T-cell (primary cell): ENCODE measurements around the gene FBXL14. TPM values are rescaled to one million over a fixed set of nuclear protein-coding genes. Genes with fewer than 3 reads are reported as not detected.

Experiments
- ATAC-seq, 4 experiments: fragments of 200-7000 bp in 3 of 4; fragments of 150-1000 bp in 1 of 4; cut with Tn5 transposase; replicated peaks in 1 of 4; 1 replicate in 3 of 4; 2 replicates in 1 of 4; pipeline ENCODE4 v1.10.0; 2021; ENCODE audit warnings: moderate library complexity in 3 of 4, mild to moderate bottlenecking in 2 of 4, moderate number of reproducible peaks in 1 of 4
- CTCF ChIA-PET, 2 donors: fragments of 300-600 bp; sonication (Branson Sonifier 250); formaldehyde crosslinking; loops; one replicate each; lab custom pipeline; 2022; ENCODE audit warnings: antibody characterized with exemption in 2 of 2; lab: Charles Lee
- POLR2A ChIA-PET, 2 donors: fragments of 300-600 bp; sonication (Branson Sonifier 250); formaldehyde crosslinking; loops; one replicate each; lab custom pipeline; 2022; ENCODE audit warnings: antibody characterized with exemption in 2 of 2; lab: Charles Lee
- DNase-seq, 35 experiments: peaks; one replicate each; pipeline versions ENCODE4 v3.0.0 to v3.0.0-alpha.2; 2013 to 2023
- H3K27ac ChIP-seq: one replicate; pipeline ENCODE4 v1.5.1; 2013; ENCODE audit warnings: low read length
- H3K27me3 ChIP-seq, 2 experiments: replicated peaks in 1 of 2; 1 replicate in 1 of 2; 2 replicates in 1 of 2; pipeline versions ENCODE4 v1.6.1 to v1.7.0; 2013; ENCODE audit warnings: low read length in 1 of 2, mixed read lengths in 1 of 2; ENCODE audit not compliant: control insufficient read depth in 2 of 2, insufficient read depth in 2 of 2; ENCODE audit errors: extremely low read depth in 1 of 2
- H3K36me3 ChIP-seq, 2 donors: 1 replicate in 1 of 2; 2 replicates in 1 of 2; pipeline versions ENCODE4 v1.6.1 to v1.7.0; 2013; ENCODE audit warnings: low read length in 1 of 2; ENCODE audit not compliant: control insufficient read depth in 2 of 2, insufficient read depth in 1 of 2; ENCODE audit errors: extremely low read depth in 1 of 2
- H3K4me1 ChIP-seq, 2 experiments: 1 replicate in 1 of 2; 2 replicates in 1 of 2; pipeline versions ENCODE4 v1.6.1 to v1.7.0; 2013; ENCODE audit warnings: low read length in 2 of 2, mixed read lengths in 1 of 2; ENCODE audit not compliant: insufficient read depth in 2 of 2, control insufficient read depth in 1 of 2; ENCODE audit errors: extremely low read depth in 1 of 2
- H3K4me3 ChIP-seq, 2 donors: 1 replicate in 1 of 2; 2 replicates in 1 of 2; pipeline versions ENCODE4 v1.5.1 to v1.7.0; 2013; ENCODE audit warnings: mild to moderate bottlenecking in 2 of 2, low read length in 1 of 2, moderate library complexity in 1 of 2; ENCODE audit not compliant: control insufficient read depth in 1 of 2; ENCODE audit errors: extremely low read depth in 1 of 2
- H3K9me3 ChIP-seq: 2 replicates; pipeline ENCODE4 v1.7.0; 2013
- H3K27ac Mint-ChIP-seq, 2 donors: one replicate each; pipeline ENCODE4 v1.8.0; 2020 to 2021; ENCODE audit warnings: mild to moderate bottlenecking in 2 of 2, mixed read lengths in 2 of 2
- H3K27me3 Mint-ChIP-seq, 2 donors: one replicate each; pipeline ENCODE4 v1.8.0; 2021 to 2022; ENCODE audit warnings: mixed read lengths in 2 of 2
- H3K36me3 Mint-ChIP-seq: one replicate; pipeline ENCODE4 v1.8.0; 2021; ENCODE audit warnings: mixed read lengths
- H3K4me1 Mint-ChIP-seq, 3 donors: one replicate each; pipeline ENCODE4 v1.8.0; 2020 to 2022; ENCODE audit warnings: mixed read lengths in 3 of 3, mild to moderate bottlenecking in 1 of 3
- H3K4me3 Mint-ChIP-seq, 3 donors: one replicate each; pipeline ENCODE4 v1.8.0; 2020 to 2022; ENCODE audit warnings: mild to moderate bottlenecking in 3 of 3, mixed read lengths in 3 of 3, moderate library complexity in 3 of 3
- H3K9me3 Mint-ChIP-seq, 3 donors: one replicate each; pipeline ENCODE4 v1.8.0; 2020 to 2022; ENCODE audit warnings: mixed read lengths in 3 of 3
- WGBS: methylation state at CpG from one replicate; pipeline ENCODE4 v1.1.5; 2013; ENCODE audit warnings: missing lambda C conversion rate; ENCODE audit not compliant: insufficient coverage; 5-methylcytosine and 5-hydroxymethylcytosine counted together
- total RNA-seq, 35 experiments: library from RNA in 6 of 35; stranded (reverse) in 6 of 35; fragments of 120-200 nt in 1 of 35; gene quantifications; one replicate each; pipeline versions ENCODE4 v1.2.1 to v1.2.4 and lab custom pipeline; 2013 to 2026

The FBXL14 gene
- total RNA-seq, 5 donors from 2014 or later (not counting 1 experiment from before 2014, with no cell fraction given) = 27.3 to 48.7 (median 42.5) TPM

GRCh38 chr12:1614360-1614759 lies 20.0 kb upstream of the FBXL14 start:
- no peaks in the 10 kb centered on the region for H3K9me3 ChIP-seq
- H3K27me3 ChIP-seq = peaks cover 0 to 10% of the 10 kb centered on the region in 2 experiments
- no peak overlapping the region for H3K4me3 Mint-ChIP-seq
- H3K27me3 Mint-ChIP-seq = peaks cover 3 to 4% of the 10 kb centered on the region in 2 donors
- H3K36me3 Mint-ChIP-seq = no peaks in the 10 kb centered on the region
- CTCF ChIA-PET = interaction anchor here in 1 of 2 donors (0.7 kb wide), 1 partner anchor 501 kb away, joined by 3 read pairs; no protein-coding TSS in a partner anchor
- H3K9me3 Mint-ChIP-seq = no peaks in the 10 kb centered on the region
- H3K36me3 ChIP-seq = no peaks in the 10 kb centered on the region
- H3K27ac ChIP-seq = no peak overlapping the region
- ATAC-seq (no peak), DNase-seq (no peak)
- no peak overlapping the region for H3K4me3 ChIP-seq
- H3K4me1 Mint-ChIP-seq = peaks cover 3 to 11% (median 9%) of the 10 kb centered on the region in 3 donors
- 94% methylated on average over 6 of the region's 6 CpGs for WGBS
- POLR2A ChIA-PET = no interaction called here
- H3K27ac Mint-ChIP-seq = no peak overlapping the region
- no peaks in the 10 kb centered on the region for H3K4me1 ChIP-seq

GRCh38 chr12:1613860-1614259 lies 19.5 kb upstream of the FBXL14 start:
- no CpG with 5 or more reads among the region's 4 CpGs for WGBS
- Histone ChIP-seq H3K4me1 (no peaks in the 10 kb centered on the region), H3K27me3 (peaks cover 0 to 10% of the 10 kb centered on the region in 2 experiments), H3K9me3 (no peaks in the 10 kb centered on the region), H3K27ac (no peak overlapping the region), H3K36me3 (no peaks in the 10 kb centered on the region), H3K4me3 (no peak overlapping the region)
- Mint-ChIP-seq H3K9me3 (no peaks in the 10 kb centered on the region), H3K27ac (no peak overlapping the region), H3K36me3 (no peaks in the 10 kb centered on the region), H3K4me1 (peaks cover 3 to 11% (median 9%) of the 10 kb centered on the region in 3 donors), H3K27me3 (peaks cover 0 to 4% of the 10 kb centered on the region in 2 donors), H3K4me3 (no peak overlapping the region)
- DNase-seq (no peak), ATAC-seq (no peak)
- ChIA-PET POLR2A (no interaction called here), CTCF (interaction anchor here in 1 of 2 donors (0.9 kb wide), 1 partner anchor 31 kb away, joined by 5 read pairs; no protein-coding TSS in a partner anchor)

DNA sequence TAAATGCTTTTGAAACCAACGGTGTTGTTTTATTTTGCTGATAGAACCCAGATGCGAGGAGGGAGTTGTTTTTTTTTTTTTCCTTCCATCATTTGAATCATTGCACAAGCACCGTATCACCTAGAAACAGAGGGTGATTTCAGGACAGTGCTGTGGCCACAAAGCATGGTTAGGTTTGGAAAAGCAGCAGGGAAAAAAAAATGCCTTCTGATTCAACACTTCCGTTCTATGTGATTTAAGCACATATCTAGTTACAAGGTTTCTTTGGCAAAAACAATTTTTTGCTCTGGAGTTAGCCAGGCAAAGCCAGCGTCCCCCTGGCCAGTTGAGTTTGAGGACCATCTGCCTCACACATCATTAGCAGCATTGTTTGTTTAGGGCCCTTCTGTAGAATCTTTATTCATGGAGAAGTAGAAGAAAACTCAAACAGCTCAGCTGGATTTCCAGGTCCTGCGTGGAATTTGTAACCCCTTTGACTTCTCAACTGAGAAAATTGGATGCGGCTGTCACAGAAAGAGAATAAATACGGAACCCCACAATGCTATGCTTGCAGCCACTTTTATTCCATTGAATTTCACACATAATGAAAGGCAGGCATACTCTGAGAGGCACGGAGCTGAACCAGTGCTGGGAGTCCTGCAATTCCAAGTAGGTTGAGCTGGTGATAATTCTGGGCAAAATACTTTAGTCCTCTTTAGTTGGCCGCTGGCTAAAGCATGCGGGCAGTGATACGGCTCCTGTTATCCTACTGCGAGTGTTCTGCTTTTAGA lies 17.6 kb upstream of the FBXL14 start:
- CTCF ChIA-PET = interaction anchor here (0.5 to 1.3 kb wide), 3 partner anchors 9 to 493 kb away, joined by 3 to 4 read pairs (median 3); no protein-coding TSS in a partner anchor

DNA sequence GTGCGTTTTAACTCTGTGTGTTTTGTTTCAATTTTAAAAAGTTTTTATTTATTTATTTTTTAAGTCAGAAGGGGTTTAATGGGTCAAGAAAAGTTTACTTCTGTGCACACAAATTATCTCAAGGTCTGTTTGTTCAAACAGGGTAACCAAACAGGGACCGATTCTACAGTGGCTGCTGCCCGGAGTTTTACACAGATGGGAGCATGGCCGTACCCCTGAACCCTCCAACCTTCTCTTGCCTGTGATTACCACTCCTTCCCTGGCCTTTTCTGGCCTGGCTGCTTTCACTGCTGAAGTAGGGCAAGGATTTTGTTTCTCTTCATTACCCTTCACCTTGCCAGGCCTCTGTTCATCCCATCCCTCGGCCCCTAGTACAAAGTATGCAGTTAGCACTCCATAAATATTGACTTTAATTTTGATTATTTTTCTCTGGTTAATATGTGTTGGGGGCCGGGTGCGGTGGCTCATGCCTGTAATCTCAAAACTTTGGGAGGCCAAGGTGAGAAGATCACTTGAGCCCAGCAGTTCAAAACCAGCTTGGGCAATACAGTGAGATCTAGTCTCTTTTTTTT lies 15.8 kb upstream of the FBXL14 start:
- no peaks in the 10 kb centered on the region for H3K36me3 Mint-ChIP-seq
- POLR2A ChIA-PET = no interaction called here
- no peak overlapping the region for H3K27ac Mint-ChIP-seq

More for the DNA sequence above, 17.6 kb upstream of the FBXL14 start:
- no peak overlapping the region for H3K4me3 Mint-ChIP-seq
- Histone ChIP-seq H3K36me3 (no peaks in the 10 kb centered on the region), H3K27me3 (peaks cover 0 to 10% of the 10 kb centered on the region in 2 experiments), H3K27ac (no peak overlapping the region), H3K4me1 (no peaks in the 10 kb centered on the region), H3K9me3 (no peaks in the 10 kb centered on the region), H3K4me3 (no peak overlapping the region)
- no peaks in the 10 kb centered on the region for H3K9me3 Mint-ChIP-seq
- 86% methylated on average over 4 of the region's 13 CpGs for WGBS
- H3K27me3 Mint-ChIP-seq = peaks cover 0 to 4% of the 10 kb centered on the region in 2 donors
- DNase-seq = no peak
- no peaks in the 10 kb centered on the region for H3K36me3 Mint-ChIP-seq
- POLR2A ChIA-PET = interaction anchor here in 1 of 2 donors (0.7 kb wide), 1 partner anchor 386 kb away, joined by 3 read pairs; no protein-coding TSS in a partner anchor
- no peak for ATAC-seq
- H3K27ac Mint-ChIP-seq = no peak overlapping the region
- peaks cover 3 to 11% (median 8%) of the 10 kb centered on the region in 3 donors for H3K4me1 Mint-ChIP-seq

DNA sequence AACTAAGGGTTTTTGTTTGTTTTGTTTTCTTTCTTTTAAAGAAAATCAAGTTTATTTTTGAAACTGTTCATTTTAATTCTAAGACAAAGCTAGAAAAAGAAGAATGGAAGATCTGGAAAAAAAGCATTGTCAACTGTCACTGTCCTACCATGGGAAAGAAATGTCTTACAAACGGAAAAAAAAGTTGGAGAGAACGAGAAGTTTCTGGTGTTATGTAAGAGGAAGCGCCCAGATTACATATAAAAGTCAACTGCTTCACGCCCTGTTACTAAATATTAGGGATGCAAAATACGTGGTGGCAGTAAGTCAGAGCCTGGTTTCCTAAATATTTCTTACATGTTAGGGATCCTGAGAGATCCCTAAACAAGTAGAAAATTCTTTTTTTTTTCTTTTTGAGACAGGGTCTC lies 14.3 kb upstream of the FBXL14 start:
- Histone ChIP-seq H3K9me3 (no peaks in the 10 kb centered on the region), H3K4me1 (peaks cover 0 to 10% of the 10 kb centered on the region in 2 experiments), H3K36me3 (no peaks in the 10 kb centered on the region), H3K4me3 (no peak overlapping the region), H3K27ac (no peak overlapping the region), H3K27me3 (peaks cover 0 to 11% of the 10 kb centered on the region in 2 experiments)
- Mint-ChIP-seq H3K27ac (no peak overlapping the region), H3K36me3 (no peaks in the 10 kb centered on the region), H3K27me3 (peaks cover 0 to 3% of the 10 kb centered on the region in 2 donors), H3K4me3 (no peak overlapping the region), H3K4me1 (peaks cover 12 to 16% (median 15%) of the 10 kb centered on the region in 3 donors), H3K9me3 (no peaks in the 10 kb centered on the region)
- DNase-seq (no peak), ATAC-seq (no peak)
- WGBS = no CpG with 5 or more reads among the region's 5 CpGs
- ChIA-PET CTCF (interaction anchor here in 1 of 2 donors (0.6 to 2.2 kb wide), 3 partner anchors 22 to 491 kb away, joined by 3 to 6 read pairs (median 3); no protein-coding TSS in a partner anchor), POLR2A (no interaction called here)

More for the DNA sequence above, 15.8 kb upstream of the FBXL14 start:
- Histone ChIP-seq H3K4me3 (no peak overlapping the region), H3K27ac (no peak overlapping the region), H3K9me3 (no peaks in the 10 kb centered on the region), H3K4me1 (peaks cover 0 to 9% of the 10 kb centered on the region in 2 experiments), H3K36me3 (no peaks in the 10 kb centered on the region), H3K27me3 (peaks cover 0 to 11% of the 10 kb centered on the region in 2 experiments)
- H3K27me3 Mint-ChIP-seq = peaks cover 0 to 4% of the 10 kb centered on the region in 2 donors
- ATAC-seq = no peak
- H3K4me3 Mint-ChIP-seq = no peak overlapping the region
- CTCF ChIA-PET = interaction anchor here in 1 of 2 donors (0.7 kb wide), 1 partner anchor 10 kb away, joined by 3 read pairs; no protein-coding TSS in a partner anchor
- H3K4me1 Mint-ChIP-seq = peaks cover 6 to 10% (median 9%) of the 10 kb centered on the region in 3 donors
- DNase-seq = no peak
- 86% methylated on average over 1 of the region's 7 CpGs for WGBS
- no peaks in the 10 kb centered on the region for H3K9me3 Mint-ChIP-seq
